GM12878 (cell line): Measurements from ENCODE around the gene FAM222A. TPM values are rescaled to one million over a fixed set of nuclear protein-coding genes. Genes with fewer than 3 reads are reported as not detected.

Experiments used
- ATAC-seq: fragments of 200-7000 bp; cut with Tn5 transposase; 3 replicates; pipeline ENCODE4 v1.9.1; 2020; ENCODE audit warnings: mild to moderate bottlenecking, moderate library complexity
- BruUV-seq: library from RNA; stranded (reverse); fragments of 400-500 nt; replicated peaks from 2 replicates; lab custom pipeline; 2021; lab: Mats Ljungman, UMichigan
- CTCF ChIA-PET: fragments of 300-600 bp; sonication (Branson Sonifier 250); formaldehyde crosslinking; extraction: SDS; loops from one replicate; lab custom pipeline; 2021; ENCODE audit warnings: inconsistent platforms; lab: Yijun Ruan, JAX
- POLR2A ChIA-PET: fragments of 350-600 bp; formaldehyde crosslinking; extraction: SDS; loops from one replicate; lab custom pipeline; 2021; ENCODE audit warnings: inconsistent platforms; lab: Charles Lee
- RAD21 ChIA-PET: fragments of 300-600 bp; sonication (Branson Sonifier 250); formaldehyde crosslinking; loops from one replicate; lab custom pipeline; 2023; ENCODE audit warnings: antibody characterized with exemption; ENCODE audit not compliant: unreplicated experiment; lab: Charles Lee
- SMC1A ChIA-PET: fragments of 300-600 bp; sonication (Branson Sonifier 250); formaldehyde crosslinking; loops from one replicate; lab custom pipeline; 2023; ENCODE audit not compliant: unreplicated experiment, uncharacterized antibody; lab: Charles Lee
- DNase-seq: peaks from one replicate; pipeline ENCODE4 v3.0.0-alpha.2; 2011; ENCODE audit warnings: low read depth, low spot score
- FAIRE-seq: peaks from 3 replicates; lab custom pipeline; 2011; peaks lifted over from hg19 to GRCh38; lab: Jason Lieb, UNC
- H2AFZ ChIP-seq: 2 replicates; pipeline ENCODE4 v1.6.0; 2011; ENCODE audit warnings: low read depth, low read length, control low read depth; ENCODE audit not compliant: control insufficient read depth
- H3K27ac ChIP-seq: 2 replicates; pipeline ENCODE4 v1.5.1; 2011; ENCODE audit warnings: control low read depth; ENCODE audit not compliant: control insufficient read depth, insufficient read depth
- H3K27me3 ChIP-seq, 2 experiments: replicated peaks in 1 of 2; 2 replicates each; pipeline versions ENCODE4 v1.6.0 to v1.6.1; 2011; ENCODE audit warnings: low read length in 1 of 2; ENCODE audit not compliant: control insufficient read depth in 2 of 2, insufficient read depth in 2 of 2
- H3K36me3 ChIP-seq, 2 experiments: 2 replicates each; pipeline ENCODE4 v1.5.1; 2011; ENCODE audit warnings: low read length in 1 of 2; ENCODE audit not compliant: control insufficient read depth in 2 of 2, insufficient read depth in 2 of 2
- H3K4me1 ChIP-seq: 2 replicates; pipeline ENCODE4 v1.6.1; 2011; ENCODE audit warnings: mild to moderate bottlenecking, low read length, moderate library complexity, mixed read lengths; ENCODE audit not compliant: control insufficient read depth, insufficient read depth
- H3K4me2 ChIP-seq: 2 replicates; pipeline ENCODE4 v1.6.0; 2011; ENCODE audit warnings: control low read depth; ENCODE audit not compliant: control insufficient read depth, insufficient read depth
- H3K4me3 ChIP-seq: fragments of 200-600 bp; sonication (generic); 2 replicates; pipeline ENCODE4 v1.5.1; 2016
- H3K79me2 ChIP-seq: 2 replicates; pipeline ENCODE4 v1.6.0; 2011; ENCODE audit warnings: low read length; ENCODE audit not compliant: control insufficient read depth, insufficient read depth
- H3K9ac ChIP-seq: 2 replicates; pipeline ENCODE4 v1.8.0; 2011; ENCODE audit warnings: low read length, control low read depth, mixed read lengths; ENCODE audit not compliant: control insufficient read depth, insufficient read depth
- H3K9me3 ChIP-seq: replicated peaks from 3 replicates; pipeline ENCODE4 v1.5.1; 2011; ENCODE audit warnings: mild to moderate bottlenecking, low read length; ENCODE audit not compliant: control insufficient read depth, insufficient read depth
- H4K20me1 ChIP-seq: 2 replicates; pipeline ENCODE4 v1.6.0; 2011; ENCODE audit not compliant: control insufficient read depth, insufficient read depth
- BCLAF1 ChIP-seq: fragments of 450-650 bp; IDR thresholded peaks from 2 replicates; pipeline ENCODE4 v1.6.1; 2017; ENCODE audit warnings: antibody characterized with exemption, mild to moderate bottlenecking, moderate library complexity
- EGR1 ChIP-seq, 2 experiments: IDR thresholded peaks; 1 replicate in 1 of 2; 2 replicates in 1 of 2; pipeline ENCODE4 v1.6.1; 2011 to 2012; ENCODE audit warnings: low read depth in 2 of 2, low read length in 2 of 2, borderline replicate concordance in 1 of 2, mild to moderate bottlenecking in 1 of 2, moderate library complexity in 1 of 2
- ELK1 ChIP-seq: IDR thresholded peaks from 2 replicates; pipeline ENCODE4 v1.6.1; 2012; ENCODE audit warnings: low read depth, low read length, improper control_type of control experiment
- MAX ChIP-seq: IDR thresholded peaks from 2 replicates; pipeline ENCODE4 v1.6.1; 2012; ENCODE audit warnings: low read depth, low read length, improper control_type of control experiment
- PAX5 ChIP-seq: IDR thresholded peaks from 2 replicates; pipeline ENCODE4 v1.6.1; 2011; ENCODE audit warnings: low read depth, low read length, borderline replicate concordance
- RCOR1 ChIP-seq: conservative IDR thresholded peaks from 2 replicates; pipeline ENCODE4 v1.6.1; 2012; ENCODE audit warnings: low read depth, low read length, improper control_type of control experiment
- SPI1 ChIP-seq: IDR thresholded peaks from 2 replicates; pipeline ENCODE4 v1.6.1; 2011; ENCODE audit warnings: low read depth, mild to moderate bottlenecking, low read length, moderate library complexity, borderline replicate concordance; ENCODE audit not compliant: insufficient read depth
- ZZZ3 ChIP-seq: IDR thresholded peaks from 2 replicates; pipeline ENCODE4 v1.6.1; 2011; ENCODE audit warnings: low read depth; ENCODE audit not compliant: control insufficient read depth, insufficient read length
- WGBS: methylation state at CpG from one replicate; pipeline ENCODE4 v1.1.6; 2016; ENCODE audit warnings: low lambda C conversion rate; ENCODE audit not compliant: insufficient replicate concordance, insufficient coverage; ENCODE audit errors: missing lambda C conversion rate; 5-methylcytosine and 5-hydroxymethylcytosine counted together
- in situ Hi-C: fragments of 300-500 bp; cut with MboI; formaldehyde crosslinking; loops from 9 replicates; pipeline ENCODE4 v1.14.3; 2018; ENCODE audit warnings: mixed read lengths
- intact Hi-C: fragments of 100-400 bp; cut with micrococcal nuclease; formaldehyde crosslinking; loops from one replicate; pipeline ENCODE4 v1.14.2; 2022; ENCODE audit not compliant: unreplicated experiment
- polyA plus RNA-seq, 11 experiments: library from polyadenylated mRNA; depleted of rRNA in 4 of 11; unstranded in 6 of 11; stranded (reverse) in 5 of 11; fragments of >200 nt; fragmentation: Nextera tagmentation in 4 of 11; fragmentation: Illumina TruSeq in 1 of 11; extraction: Ambion mirVana in 4 of 11; extraction: Trizol in 1 of 11; gene quantifications; 1 replicate in 1 of 11; 2 replicates in 10 of 11; pipeline versions ENCODE4 v1.2.1 to v1.2.3, GENCODE V29; 2011 to 2016; ENCODE audit warnings: inconsistent platforms in 2 of 11, missing spikeins in 2 of 11, low read depth in 1 of 11
- total RNA-seq, 4 experiments: library from RNA; depleted of rRNA in 3 of 4; stranded (reverse); fragments of >200 nt in 3 of 4; fragmentation: Illumina TruSeq in 1 of 4; extraction: Trizol in 1 of 4; gene quantifications; 2 replicates each; pipeline versions ENCODE4 v1.2.1 to v1.2.3, GENCODE V29; 2013 to 2021

Gene FAM222A
- total and polyA plus RNA-seq, 10 of the 15 experiments (the other 5 are each of a cell fraction or from before 2014, with no cell fraction given) = 0.04 to 0.49 (median 0.14) TPM; not detected in 3

- H3K9ac ChIP-seq = no peak overlapping the region
- no TSS peak for BruUV-seq
- CTCF ChIA-PET = no interaction called here
- WGBS = 33% methylated on average over 10 of the region's 10 CpGs
- no peaks in the 10 kb centered on the region for H3K36me3 ChIP-seq
- RAD21 ChIA-PET = no interaction called here
- SMC1A ChIA-PET = no interaction called here
- ATAC-seq = no peak
- no peaks in the 10 kb centered on the region; a peak in 1 of 4 replicates for H3K27me3 ChIP-seq
- H2AFZ ChIP-seq = no peak overlapping the region
- H3K4me3 ChIP-seq = no peak overlapping the region
- in situ Hi-C loops (no loop called here), intact Hi-C loops (no loop called here)
- no peaks in the 10 kb centered on the region for H3K4me1 ChIP-seq
- H3K27ac ChIP-seq = no peak overlapping the region
- H4K20me1 ChIP-seq = no peaks in the 10 kb centered on the region
- no peak for TF ChIP-seq SPI1
- no peak for TF ChIP-seq PAX5
- TF ChIP-seq RCOR1 = no peak
- TF ChIP-seq EGR1 (IDR thresholded peaks at IDR 0.05; ENCODE audit: borderline replicate concordance in 1 of 2, low read depth in 2 of 2, low read length in 2 of 2) = no peak
- no peak for TF ChIP-seq MAX
- TF ChIP-seq BCLAF1 = no peak
- TF ChIP-seq ELK1 = no peak
- no peak for TF ChIP-seq ZZZ3
- TF ChIP-seq, all 136 proteins: peak for 0
- Histone ChIP-seq H3K9me3 (no peaks in the 10 kb centered on the region), H3K4me2 (no peak overlapping the region), H3K79me2 (no peaks in the 10 kb centered on the region)
- FAIRE-seq (no peak), DNase-seq (no peak)
- POLR2A ChIA-PET = no interaction called here
These were observed 6.7 kb upstream of the FAM222A start for GRCh38 chr12:109706747-109707469.
